GM04504 (cell line): ENCODE measurements around the gene C1QL1.

Experiments used
- DNase-seq: peaks from one replicate; pipeline ENCODE4 v3.0.0-alpha.2; 2012; ENCODE audit warnings: low read depth

Gene C1QL1

DNA sequence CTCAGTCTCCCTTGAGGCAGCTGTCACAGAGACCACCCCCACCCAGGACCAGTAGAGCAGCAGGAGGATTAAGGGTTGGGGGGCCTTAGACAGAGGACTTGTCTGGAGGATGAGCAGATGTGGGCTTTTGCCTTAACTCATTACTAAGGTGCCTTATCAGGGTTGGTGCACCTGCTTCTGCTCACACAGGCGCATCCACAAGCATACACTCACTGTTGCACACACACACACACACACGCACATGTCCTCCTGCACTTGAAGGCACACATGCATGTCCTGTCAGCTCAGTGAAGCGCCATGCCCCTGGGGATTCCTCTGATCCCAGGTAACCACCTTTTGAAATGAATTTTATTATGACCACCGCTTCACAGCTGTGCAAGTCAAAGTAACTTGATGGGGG lies 54.0 kb downstream of the C1QL1 start:
- DNase-seq, result no peak

DNA sequence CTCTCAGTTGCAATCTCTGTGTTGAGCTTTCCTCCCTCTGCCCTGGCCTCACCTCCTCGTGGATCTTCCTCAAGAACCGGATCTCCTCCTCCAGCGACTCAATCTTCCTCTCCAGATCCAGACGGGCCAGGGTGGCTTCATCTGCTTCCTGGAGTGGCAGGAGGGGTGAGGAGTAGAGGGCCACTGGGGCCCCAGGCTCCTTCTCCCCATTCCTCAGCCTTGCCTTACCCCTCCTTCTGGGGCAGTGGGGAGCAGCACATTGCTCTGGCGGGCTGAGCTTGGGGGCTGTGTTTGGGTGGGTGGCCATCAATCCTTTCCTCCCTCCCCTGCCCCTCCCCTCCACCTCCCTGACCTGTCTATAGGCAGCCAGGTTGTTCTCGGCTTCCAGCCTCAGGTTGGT lies 54.4 kb downstream of the C1QL1 start:
- DNase-seq, result no peak

- DNase-seq, result no peak
Observed at GRCh38 chr17:44912763-44913544, 55.1 kb downstream of the C1QL1 start.

GRCh38 chr17:44911133-44912001 lies 56.7 kb downstream of the C1QL1 start:
- no peak for DNase-seq

DNA sequence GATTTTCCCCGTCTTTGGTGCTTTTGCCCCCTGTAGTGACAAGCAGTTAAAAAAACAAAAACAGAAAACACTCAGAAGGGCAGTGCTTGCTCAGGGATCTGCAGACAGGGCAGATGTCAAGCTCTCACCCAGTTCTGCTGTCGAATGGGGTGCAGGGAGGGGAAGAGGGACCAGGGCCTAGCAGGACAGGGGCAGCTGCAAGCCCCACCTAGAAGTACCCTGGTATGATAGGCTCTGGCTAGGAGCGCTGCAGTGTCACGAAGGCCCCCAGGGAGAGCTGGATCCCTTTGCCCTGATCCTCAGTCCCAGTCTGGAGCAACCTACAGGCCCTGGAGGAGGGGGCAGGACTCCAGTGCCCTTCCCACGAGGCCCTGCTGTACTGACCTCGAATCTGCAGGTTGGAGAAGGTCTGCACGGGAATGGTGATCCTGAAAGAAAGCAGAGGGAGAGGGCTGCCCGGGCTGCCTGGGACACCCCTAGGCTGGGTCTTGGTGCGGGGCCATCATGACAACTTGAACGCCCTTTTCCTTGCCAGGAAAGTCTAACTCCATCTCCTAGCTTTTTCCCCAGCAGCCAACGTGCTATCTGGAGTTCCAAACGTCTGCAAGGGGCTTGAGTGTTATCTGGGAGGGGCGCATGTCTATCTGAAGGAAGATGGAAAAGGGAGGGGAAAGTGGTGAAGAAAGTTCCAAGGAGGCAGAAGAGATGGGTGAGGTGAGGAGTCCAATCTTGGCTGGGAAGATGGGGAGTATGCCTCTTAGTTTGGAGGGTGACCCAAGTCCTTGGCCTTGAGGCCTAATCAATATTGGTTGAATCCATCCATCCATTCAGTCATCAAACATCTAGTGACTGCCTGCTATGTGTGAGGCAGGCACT lies 57.6 kb downstream of the C1QL1 start:
- DNase-seq, result no peak
